ENCODE data around the gene IGBP1. TPM values are rescaled to one million over a fixed set of nuclear protein-coding genes. Genes with fewer than 3 reads are reported as not detected.

IGBP1 gene
- total and polyA plus RNA-seq, 9 of the 15 experiments (the other 6 are each of a cell fraction or from before 2014, with no cell fraction given) = 36.6 to 91.5 (median 52.8) TPM

- TF ChIP-seq RERE (CRISPR knock-in tag; IDR thresholded peaks at IDR 0.05; ENCODE audit: borderline replicate concordance) (no peak), PYGO2 (tag; IDR thresholded peaks at IDR 0.05) (no peak), ZEB2 (IDR thresholded peaks at IDR 0.05) (0 out of 2 replicates have a peak, but pooled peaks have one; percentile 41), FOXA3 (CRISPR knock-in tag; conservative IDR thresholded peaks at IDR 0.05 in 1 of 2, IDR thresholded peaks at IDR 0.05 in 1 of 2) (no peak), PHF21A (IDR thresholded peaks at IDR 0.05; ENCODE audit: borderline replicate concordance, low read depth) (no peak), THAP7 (CRISPR knock-in tag; IDR thresholded peaks at IDR 0.05) (no peak), CSDE1 (IDR thresholded peaks at IDR 0.05) (no peak), RBM25 (IDR thresholded peaks at IDR 0.05; ENCODE audit: low read depth, low read length, severe bottlenecking) (no peak), GTF2E2 (tag; IDR thresholded peaks at IDR 0.05) (no peak), NFIX (CRISPR knock-in tag; IDR thresholded peaks at IDR 0.05; ENCODE audit: low read depth) (no peak), ZNF121 (CRISPR knock-in tag; conservative IDR thresholded peaks at IDR 0.05) (no peak), GABPA (tag; conservative IDR thresholded peaks at IDR 0.05; ENCODE audit: low read depth) (no peak), POLR3A (IDR thresholded peaks at IDR 0.05; ENCODE audit: borderline replicate concordance, extremely low read depth, insufficient read depth, insufficient read length) (no peak), ZNF644 (tag; IDR thresholded peaks at IDR 0.05; ENCODE audit: low read depth) (no peak), LEF1 (IDR thresholded peaks at IDR 0.05) (no peak)
- TF ChIP-seq, protein P1, sequence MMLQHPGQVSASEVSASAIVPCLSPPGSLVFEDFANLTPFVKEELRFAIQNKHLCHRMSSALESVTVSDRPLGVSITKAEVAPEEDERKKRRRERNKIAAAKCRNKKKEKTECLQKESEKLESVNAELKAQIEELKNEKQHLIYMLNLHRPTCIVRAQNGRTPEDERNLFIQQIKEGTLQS (IDR thresholded peaks at IDR 0.05) = no peak
- TF ChIP-seq, protein P1 (CRISPR knock-in tag; conservative IDR thresholded peaks at IDR 0.05) = no peak
- TF ChIP-seq, protein P2, sequence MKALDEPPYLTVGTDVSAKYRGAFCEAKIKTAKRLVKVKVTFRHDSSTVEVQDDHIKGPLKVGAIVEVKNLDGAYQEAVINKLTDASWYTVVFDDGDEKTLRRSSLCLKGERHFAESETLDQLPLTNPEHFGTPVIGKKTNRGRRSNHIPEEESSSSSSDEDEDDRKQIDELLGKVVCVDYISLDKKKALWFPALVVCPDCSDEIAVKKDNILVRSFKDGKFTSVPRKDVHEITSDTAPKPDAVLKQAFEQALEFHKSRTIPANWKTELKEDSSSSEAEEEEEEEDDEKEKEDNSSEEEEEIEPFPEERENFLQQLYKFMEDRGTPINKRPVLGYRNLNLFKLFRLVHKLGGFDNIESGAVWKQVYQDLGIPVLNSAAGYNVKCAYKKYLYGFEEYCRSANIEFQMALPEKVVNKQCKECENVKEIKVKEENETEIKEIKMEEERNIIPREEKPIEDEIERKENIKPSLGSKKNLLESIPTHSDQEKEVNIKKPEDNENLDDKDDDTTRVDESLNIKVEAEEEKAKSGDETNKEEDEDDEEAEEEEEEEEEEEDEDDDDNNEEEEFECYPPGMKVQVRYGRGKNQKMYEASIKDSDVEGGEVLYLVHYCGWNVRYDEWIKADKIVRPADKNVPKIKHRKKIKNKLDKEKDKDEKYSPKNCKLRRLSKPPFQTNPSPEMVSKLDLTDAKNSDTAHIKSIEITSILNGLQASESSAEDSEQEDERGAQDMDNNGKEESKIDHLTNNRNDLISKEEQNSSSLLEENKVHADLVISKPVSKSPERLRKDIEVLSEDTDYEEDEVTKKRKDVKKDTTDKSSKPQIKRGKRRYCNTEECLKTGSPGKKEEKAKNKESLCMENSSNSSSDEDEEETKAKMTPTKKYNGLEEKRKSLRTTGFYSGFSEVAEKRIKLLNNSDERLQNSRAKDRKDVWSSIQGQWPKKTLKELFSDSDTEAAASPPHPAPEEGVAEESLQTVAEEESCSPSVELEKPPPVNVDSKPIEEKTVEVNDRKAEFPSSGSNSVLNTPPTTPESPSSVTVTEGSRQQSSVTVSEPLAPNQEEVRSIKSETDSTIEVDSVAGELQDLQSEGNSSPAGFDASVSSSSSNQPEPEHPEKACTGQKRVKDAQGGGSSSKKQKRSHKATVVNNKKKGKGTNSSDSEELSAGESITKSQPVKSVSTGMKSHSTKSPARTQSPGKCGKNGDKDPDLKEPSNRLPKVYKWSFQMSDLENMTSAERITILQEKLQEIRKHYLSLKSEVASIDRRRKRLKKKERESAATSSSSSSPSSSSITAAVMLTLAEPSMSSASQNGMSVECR (CRISPR knock-in tag; IDR thresholded peaks at IDR 0.05) = no peak
These were observed 357 bp upstream of the IGBP1 start (continued) for GRCh38 chrX:70132877-70133302.

Measured in K562 (cell line).